Neural cell (in vitro differentiated cells): Measurements from ENCODE around the gene RADX. TPM values are rescaled to one million over a fixed set of nuclear protein-coding genes. Genes with fewer than 3 reads are reported as not detected.

ENCODE experiments used
- H2AFZ ChIP-seq: fragments of 200-600, 300-800 bp; sonication (generic), shearing (Covaris generic); 2 replicates; pipeline ENCODE4 v1.6.0; 2014; ENCODE audit warnings: low read depth, mild to moderate bottlenecking, antibody characterized with exemption, low read length, moderate library complexity
- H3F3A ChIP-seq: fragments of 200-600 bp; shearing (Covaris generic); 2 replicates; pipeline ENCODE4 v1.6.1; 2016; ENCODE audit warnings: mild to moderate bottlenecking, moderate library complexity, mixed read lengths, antibody characterized with exemption, low read length; ENCODE audit not compliant: insufficient read depth, poor library complexity, severe bottlenecking
- H3K27ac ChIP-seq: fragments of 200-600, 300-800 bp; sonication (generic), shearing (Covaris generic); 2 replicates; pipeline ENCODE4 v1.5.1; 2014; ENCODE audit warnings: mild to moderate bottlenecking, low read length, moderate library complexity
- H3K27me3 ChIP-seq: fragments of 300-800, 200-600 bp; sonication (generic), shearing (Covaris generic); 2 replicates; pipeline ENCODE4 v1.6.0; 2014; ENCODE audit warnings: mild to moderate bottlenecking, low read depth, low read length, moderate library complexity; ENCODE audit not compliant: insufficient read depth
- H3K36me3 ChIP-seq: fragments of 300-800, 200-600 bp; sonication (generic), shearing (Covaris generic); 2 replicates; pipeline ENCODE4 v1.5.1; 2014; ENCODE audit warnings: mild to moderate bottlenecking, antibody characterized with exemption, low read length, moderate library complexity; ENCODE audit not compliant: insufficient read depth
- H3K4me2 ChIP-seq: fragments of 300-800, 200-600 bp; sonication (generic), shearing (Covaris generic); 2 replicates; pipeline ENCODE4 v1.6.0; 2014; ENCODE audit warnings: mild to moderate bottlenecking, low read length
- H3K4me3 ChIP-seq: fragments of 300-800, 200-600 bp; sonication (generic), shearing (Covaris generic); 2 replicates; pipeline ENCODE4 v1.5.1; 2014; ENCODE audit warnings: mild to moderate bottlenecking, low read length, moderate library complexity
- H3K79me2 ChIP-seq: fragments of 200-600 bp; shearing (Covaris generic); replicated peaks from 2 replicates; pipeline ENCODE4 v1.6.0; 2014; ENCODE audit warnings: mild to moderate bottlenecking, low read length, moderate library complexity; ENCODE audit not compliant: insufficient read depth
- H3K9ac ChIP-seq: fragments of 300-800, 200-600 bp; sonication (generic), shearing (Covaris generic); 2 replicates; pipeline ENCODE4 v1.6.1; 2016; ENCODE audit warnings: mild to moderate bottlenecking, low read length, mixed read lengths
- H3K9me2 ChIP-seq: fragments of 200-600 bp; shearing (Covaris generic); 2 replicates; pipeline ENCODE4 v1.6.1; 2016; ENCODE audit warnings: mild to moderate bottlenecking, low read length, mixed read lengths; ENCODE audit not compliant: insufficient read depth
- H3K9me3 ChIP-seq: fragments of 200-600, 300-800 bp; sonication (generic), shearing (Covaris generic); 2 replicates; pipeline ENCODE4 v1.6.1; 2016; ENCODE audit warnings: mild to moderate bottlenecking, mixed run types, low read length, moderate library complexity, mixed read lengths
- H4K20me1 ChIP-seq: fragments of 200-600 bp; shearing (Covaris generic); 2 replicates; pipeline ENCODE4 v1.6.1; 2016; ENCODE audit warnings: mild to moderate bottlenecking, mixed run types; ENCODE audit not compliant: insufficient read depth
- EP300 ChIP-seq: fragments of 450-650 bp; conservative IDR thresholded peaks from 2 replicates; pipeline ENCODE4 v1.6.1; 2014; ENCODE audit warnings: antibody characterized with exemption, mild to moderate bottlenecking, moderate library complexity; ENCODE audit not compliant: poor library complexity, severe bottlenecking
- EZH2 ChIP-seq: fragments of 200-600, 300-800 bp; shearing (Covaris generic), sonication (generic); IDR thresholded peaks from 2 replicates; pipeline ENCODE4 v1.6.1; 2014; ENCODE audit warnings: antibody characterized with exemption, low read length, borderline replicate concordance, mild to moderate bottlenecking; ENCODE audit not compliant: insufficient read depth, poor library complexity, severe bottlenecking
- MXI1 ChIP-seq: fragments of 450-650 bp; conservative IDR thresholded peaks from 2 replicates; pipeline ENCODE4 v1.6.1; 2014; ENCODE audit warnings: antibody characterized with exemption, mild to moderate bottlenecking; ENCODE audit not compliant: poor library complexity, severe bottlenecking
- POLR2AphosphoS5 ChIP-seq: IDR thresholded peaks from 2 replicates; pipeline ENCODE4 v1.6.1; 2012
- RAD21 ChIP-seq: fragments of 450-650 bp; conservative IDR thresholded peaks from 2 replicates; pipeline ENCODE4 v1.6.1; 2014; ENCODE audit warnings: antibody characterized with exemption, mild to moderate bottlenecking, moderate library complexity
- SMC3 ChIP-seq: fragments of 450-650 bp; conservative IDR thresholded peaks from 2 replicates; pipeline ENCODE4 v1.6.1; 2014; ENCODE audit warnings: antibody characterized with exemption, mild to moderate bottlenecking, moderate library complexity; ENCODE audit not compliant: poor library complexity
- TAF1 ChIP-seq: IDR thresholded peaks from 2 replicates; pipeline ENCODE4 v1.6.1; 2012; ENCODE audit warnings: low read depth
- polyA plus RNA-seq: library from polyadenylated mRNA; depleted of rRNA; stranded (reverse); fragments of >200 nt; gene quantifications from 2 replicates; pipeline ENCODE4 v1.2.3, GENCODE V29; 2014
- TF ChIP-seq, protein P1 (sequence below): fragments of 450-650 bp; IDR thresholded peaks from 2 replicates; pipeline ENCODE4 v1.5.1; 2014; ENCODE audit warnings: antibody characterized with exemption, mild to moderate bottlenecking, moderate library complexity; ENCODE audit not compliant: poor library complexity, severe bottlenecking
- TF ChIP-seq, protein P2 (sequence below): IDR thresholded peaks from 2 replicates; pipeline ENCODE4 v1.6.1; 2012; ENCODE audit warnings: borderline replicate concordance

Gene RADX
- polyA plus RNA-seq, 1 donor from 2014 or later: 78.9 TPM

DNA sequence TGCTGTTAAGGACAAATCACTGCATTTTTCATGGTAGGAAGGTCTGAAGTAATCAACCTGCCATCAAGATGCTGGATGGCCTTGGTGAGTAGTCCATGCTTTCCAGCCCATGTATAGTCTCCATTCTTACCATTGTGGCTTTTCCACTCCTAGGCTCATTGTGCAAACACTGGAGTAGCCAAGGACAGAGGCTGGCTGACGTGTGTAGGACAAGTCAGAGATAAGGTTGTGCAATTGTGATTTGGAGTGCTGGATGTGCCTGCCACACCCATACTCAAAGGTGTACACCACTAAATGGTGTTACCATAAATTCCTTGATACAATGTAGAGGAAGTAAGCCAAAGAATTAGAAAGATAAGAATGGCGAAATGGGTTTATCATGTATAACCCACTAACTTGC, 26.3 kb upstream of the RADX start:
- H3K27me3 ChIP-seq: no peaks in the 10 kb centered on the region
- no peak overlapping the region for H3K9ac ChIP-seq
- no peaks in the 10 kb centered on the region for H3F3A ChIP-seq

DNA sequence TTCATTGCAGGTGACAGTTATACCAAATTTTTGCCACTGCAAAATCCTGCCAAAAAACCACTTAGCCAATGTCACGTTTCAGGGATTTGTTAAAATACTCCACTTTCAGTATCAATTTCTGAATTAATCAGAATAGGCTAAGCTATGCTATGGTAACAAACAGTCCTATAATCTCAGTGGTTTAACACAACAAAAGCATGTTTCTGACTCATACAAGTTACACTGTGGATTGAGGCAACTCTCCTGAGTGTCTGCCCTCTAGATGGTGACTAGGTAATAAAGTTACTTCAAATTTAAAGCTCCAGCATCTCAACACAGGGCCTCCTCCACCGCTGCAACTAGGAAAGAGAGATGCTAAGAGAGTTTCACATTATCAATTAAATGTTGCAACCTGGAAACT, 23.0 kb upstream of the RADX start:
- no peak overlapping the region for H2AFZ ChIP-seq
- no peaks in the 10 kb centered on the region for H3K9me3 ChIP-seq
- H3K4me3 ChIP-seq: no peak overlapping the region
- H3K4me2 ChIP-seq: no peak overlapping the region
- TF ChIP-seq MXI1 (no peak), EP300 (no peak), RAD21 (no peak), SMC3 (no peak), POLR2AphosphoS5 (no peak), EZH2 (no peak), TAF1 (no peak)
- TF ChIP-seq, protein P1, sequence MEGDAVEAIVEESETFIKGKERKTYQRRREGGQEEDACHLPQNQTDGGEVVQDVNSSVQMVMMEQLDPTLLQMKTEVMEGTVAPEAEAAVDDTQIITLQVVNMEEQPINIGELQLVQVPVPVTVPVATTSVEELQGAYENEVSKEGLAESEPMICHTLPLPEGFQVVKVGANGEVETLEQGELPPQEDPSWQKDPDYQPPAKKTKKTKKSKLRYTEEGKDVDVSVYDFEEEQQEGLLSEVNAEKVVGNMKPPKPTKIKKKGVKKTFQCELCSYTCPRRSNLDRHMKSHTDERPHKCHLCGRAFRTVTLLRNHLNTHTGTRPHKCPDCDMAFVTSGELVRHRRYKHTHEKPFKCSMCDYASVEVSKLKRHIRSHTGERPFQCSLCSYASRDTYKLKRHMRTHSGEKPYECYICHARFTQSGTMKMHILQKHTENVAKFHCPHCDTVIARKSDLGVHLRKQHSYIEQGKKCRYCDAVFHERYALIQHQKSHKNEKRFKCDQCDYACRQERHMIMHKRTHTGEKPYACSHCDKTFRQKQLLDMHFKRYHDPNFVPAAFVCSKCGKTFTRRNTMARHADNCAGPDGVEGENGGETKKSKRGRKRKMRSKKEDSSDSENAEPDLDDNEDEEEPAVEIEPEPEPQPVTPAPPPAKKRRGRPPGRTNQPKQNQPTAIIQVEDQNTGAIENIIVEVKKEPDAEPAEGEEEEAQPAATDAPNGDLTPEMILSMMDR: no peak
- TF ChIP-seq, protein P2, sequence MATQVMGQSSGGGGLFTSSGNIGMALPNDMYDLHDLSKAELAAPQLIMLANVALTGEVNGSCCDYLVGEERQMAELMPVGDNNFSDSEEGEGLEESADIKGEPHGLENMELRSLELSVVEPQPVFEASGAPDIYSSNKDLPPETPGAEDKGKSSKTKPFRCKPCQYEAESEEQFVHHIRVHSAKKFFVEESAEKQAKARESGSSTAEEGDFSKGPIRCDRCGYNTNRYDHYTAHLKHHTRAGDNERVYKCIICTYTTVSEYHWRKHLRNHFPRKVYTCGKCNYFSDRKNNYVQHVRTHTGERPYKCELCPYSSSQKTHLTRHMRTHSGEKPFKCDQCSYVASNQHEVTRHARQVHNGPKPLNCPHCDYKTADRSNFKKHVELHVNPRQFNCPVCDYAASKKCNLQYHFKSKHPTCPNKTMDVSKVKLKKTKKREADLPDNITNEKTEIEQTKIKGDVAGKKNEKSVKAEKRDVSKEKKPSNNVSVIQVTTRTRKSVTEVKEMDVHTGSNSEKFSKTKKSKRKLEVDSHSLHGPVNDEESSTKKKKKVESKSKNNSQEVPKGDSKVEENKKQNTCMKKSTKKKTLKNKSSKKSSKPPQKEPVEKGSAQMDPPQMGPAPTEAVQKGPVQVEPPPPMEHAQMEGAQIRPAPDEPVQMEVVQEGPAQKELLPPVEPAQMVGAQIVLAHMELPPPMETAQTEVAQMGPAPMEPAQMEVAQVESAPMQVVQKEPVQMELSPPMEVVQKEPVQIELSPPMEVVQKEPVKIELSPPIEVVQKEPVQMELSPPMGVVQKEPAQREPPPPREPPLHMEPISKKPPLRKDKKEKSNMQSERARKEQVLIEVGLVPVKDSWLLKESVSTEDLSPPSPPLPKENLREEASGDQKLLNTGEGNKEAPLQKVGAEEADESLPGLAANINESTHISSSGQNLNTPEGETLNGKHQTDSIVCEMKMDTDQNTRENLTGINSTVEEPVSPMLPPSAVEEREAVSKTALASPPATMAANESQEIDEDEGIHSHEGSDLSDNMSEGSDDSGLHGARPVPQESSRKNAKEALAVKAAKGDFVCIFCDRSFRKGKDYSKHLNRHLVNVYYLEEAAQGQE: no peak
- no peaks in the 10 kb centered on the region for H3K79me2 ChIP-seq
- no peaks in the 10 kb centered on the region for H3K9me2 ChIP-seq
- H3K27ac ChIP-seq: no peak overlapping the region
- H3K36me3 ChIP-seq: no peaks in the 10 kb centered on the region
- H3K9ac ChIP-seq: no peak overlapping the region
- H3F3A ChIP-seq: no peaks in the 10 kb centered on the region
- no peaks in the 10 kb centered on the region for H3K27me3 ChIP-seq
- no peaks in the 10 kb centered on the region for H4K20me1 ChIP-seq

More for the DNA sequence above, 26.3 kb upstream of the RADX start:
- Histone ChIP-seq H3K9me3 (no peaks in the 10 kb centered on the region), H4K20me1 (no peaks in the 10 kb centered on the region), H3K27ac (no peak overlapping the region), H3K79me2 (no peaks in the 10 kb centered on the region), H2AFZ (no peak overlapping the region), H3K36me3 (no peaks in the 10 kb centered on the region), H3K4me3 (no peak overlapping the region), H3K9me2 (no peaks in the 10 kb centered on the region), H3K4me2 (no peak overlapping the region)
- TF ChIP-seq MXI1 (no peak), EP300 (no peak), TAF1 (no peak), POLR2AphosphoS5 (no peak), RAD21 (no peak), EZH2 (no peak), SMC3 (no peak)
- TF ChIP-seq, protein P2: no peak
- TF ChIP-seq, protein P1: no peak
